Activated CD4-positive, CD25-positive, alpha-beta regulatory T cell (primary cell): Measurements from ENCODE around the gene CBX1.
"Not testable (repeated sequence)": the region's sequence is repeated elsewhere in the genome, so short reads cannot be mapped to it uniquely, and the experiment has no call there.

Experiments
- DNase-seq, 4 experiments: peaks; one replicate each; lab custom pipeline; 2025; lab: John Stamatoyannopoulos, UW

CBX1 gene

GRCh38 chr17:48072811-48073210, 28.5 kb downstream of the CBX1 start:
- DNase-seq, result not testable (repeated sequence)

- no peak for DNase-seq
Observed at GRCh38 chr17:48071654-48072053, 29.6 kb downstream of the CBX1 start.

GRCh38 chr17:48070195-48070594, 31.1 kb downstream of the CBX1 start:
- no peak for DNase-seq

GRCh38 chr17:48068491-48068961, 32.8 kb downstream of the CBX1 start:
- DNase-seq, result no peak

- not testable (repeated sequence) for DNase-seq
Observed at GRCh38 chr17:48067808-48068207, 33.5 kb downstream of the CBX1 start.

- no peak for DNase-seq
Observed at GRCh38 chr17:48067245-48067644, 34.0 kb downstream of the CBX1 start.

GRCh38 chr17:48066656-48067055, 34.6 kb downstream of the CBX1 start:
- DNase-seq, result no peak

GRCh38 chr17:48066192-48066591, 35.1 kb downstream of the CBX1 start:
- DNase-seq, result no peak

- no peak for DNase-seq
Observed at GRCh38 chr17:48064638-48065037, 36.6 kb downstream of the CBX1 start.

GRCh38 chr17:48062273-48062672, 39.0 kb downstream of the CBX1 start:
- DNase-seq, result no peak

- no peak for DNase-seq
Observed at GRCh38 chr17:48060249-48060648, 41.0 kb downstream of the CBX1 start.

- DNase-seq, result no peak
Observed at GRCh38 chr17:48059125-48059668, 42.1 kb downstream of the CBX1 start.

- DNase-seq, result no peak
Observed at GRCh38 chr17:48058393-48059124, 42.7 kb downstream of the CBX1 start.

- no peak for DNase-seq
Observed at GRCh38 chr17:48057626-48058025, 43.7 kb downstream of the CBX1 start.

GRCh38 chr17:48056879-48057278, 44.4 kb downstream of the CBX1 start:
- DNase-seq, result no peak

GRCh38 chr17:48056246-48056745, 45.0 kb downstream of the CBX1 start:
- no peak for DNase-seq

GRCh38 chr17:48055531-48056245, 45.6 kb downstream of the CBX1 start:
- DNase-seq, result peak in 1 of 4 experiments; percentile 22

GRCh38 chr17:48054238-48055185, 46.8 kb downstream of the CBX1 start:
- DNase-seq, result no peak

- DNase-seq, result no peak
Observed at GRCh38 chr17:48053758-48054237, 47.5 kb downstream of the CBX1 start.

- no peak for DNase-seq
Observed at GRCh38 chr17:48052956-48053757, 48.1 kb downstream of the CBX1 start.
